GM21786 (cell line): ENCODE data around the gene FCER2.
"Not testable (repeated sequence)": the region's sequence is repeated elsewhere in the genome, so short reads cannot be mapped to it uniquely, and the experiment has no call there.

Source experiments
- ATAC-seq: cut with Tn5 transposase; IDR thresholded peaks from one replicate; pipeline ENCODE4 v1.9.1; 2021; ENCODE audit not compliant: unreplicated experiment

Gene FCER2

DNA sequence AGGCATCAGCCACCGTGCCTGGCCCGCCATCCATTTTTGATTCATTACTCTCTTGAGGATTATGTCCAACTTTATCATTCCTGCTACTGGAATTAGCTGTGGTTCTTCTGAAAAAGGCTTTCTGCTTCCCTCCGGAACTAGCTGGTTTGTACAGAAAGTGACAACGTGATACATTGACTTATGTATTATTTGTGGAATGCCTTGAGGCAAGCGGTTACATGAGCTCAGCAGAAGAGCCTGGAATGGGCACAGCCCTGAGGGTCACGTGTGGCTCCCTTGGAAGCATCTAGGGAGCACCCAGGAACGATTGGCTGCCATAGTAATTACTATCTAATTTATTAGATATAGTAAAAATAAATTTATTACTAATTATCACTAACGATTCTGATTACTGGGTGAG is 47.5 kb downstream of the FCER2 start:
- no peak for ATAC-seq

DNA sequence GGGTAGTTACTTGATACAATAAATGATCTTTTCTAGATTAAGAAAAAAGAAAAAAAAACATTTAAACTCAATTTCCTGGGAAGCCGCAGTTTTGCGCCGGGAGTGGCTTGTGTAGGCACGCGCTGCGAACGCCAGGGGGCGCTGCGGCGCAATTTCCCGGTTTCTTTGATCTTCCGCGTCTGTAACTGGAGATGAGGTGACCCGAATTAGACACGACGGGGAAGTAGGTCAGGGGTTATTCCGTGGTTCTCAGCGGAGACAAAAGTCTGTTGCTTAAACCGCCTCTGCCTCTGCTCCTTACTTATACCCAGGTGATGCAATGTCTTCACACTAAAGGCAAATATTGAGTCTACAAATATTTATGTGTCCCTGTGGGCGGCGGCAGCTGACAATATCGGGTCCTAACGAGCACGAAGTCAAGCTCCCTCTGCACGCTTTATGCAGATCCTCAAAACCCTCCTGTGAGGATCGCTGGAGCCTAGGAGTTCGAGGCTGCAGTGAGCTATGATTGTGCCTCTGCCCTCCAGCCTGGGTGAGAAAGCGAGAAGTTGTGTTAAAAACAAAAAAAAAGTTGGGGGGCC is 49.8 kb downstream of the FCER2 start:
- ATAC-seq, result no peak

DNA sequence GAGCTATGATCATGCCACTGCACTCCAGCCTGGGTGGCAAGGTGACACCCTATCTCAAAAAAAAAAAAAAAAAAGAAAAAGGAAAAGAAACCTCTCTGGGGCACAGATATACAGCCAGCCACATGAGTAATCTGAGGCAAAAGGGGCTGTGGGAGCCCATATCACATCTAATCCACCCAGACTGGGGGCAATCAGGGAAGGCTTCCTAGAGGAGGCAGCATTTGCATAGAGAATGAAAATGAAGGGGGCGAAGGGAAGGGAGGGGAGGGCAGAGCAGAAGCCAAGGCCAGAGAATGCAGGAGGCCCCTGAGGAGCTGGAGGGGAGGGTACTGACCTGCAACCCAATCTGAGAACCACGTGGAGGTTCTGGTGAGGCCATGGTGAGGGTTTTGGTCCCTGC is 51.8 kb downstream of the FCER2 start:
- no peak for ATAC-seq

DNA sequence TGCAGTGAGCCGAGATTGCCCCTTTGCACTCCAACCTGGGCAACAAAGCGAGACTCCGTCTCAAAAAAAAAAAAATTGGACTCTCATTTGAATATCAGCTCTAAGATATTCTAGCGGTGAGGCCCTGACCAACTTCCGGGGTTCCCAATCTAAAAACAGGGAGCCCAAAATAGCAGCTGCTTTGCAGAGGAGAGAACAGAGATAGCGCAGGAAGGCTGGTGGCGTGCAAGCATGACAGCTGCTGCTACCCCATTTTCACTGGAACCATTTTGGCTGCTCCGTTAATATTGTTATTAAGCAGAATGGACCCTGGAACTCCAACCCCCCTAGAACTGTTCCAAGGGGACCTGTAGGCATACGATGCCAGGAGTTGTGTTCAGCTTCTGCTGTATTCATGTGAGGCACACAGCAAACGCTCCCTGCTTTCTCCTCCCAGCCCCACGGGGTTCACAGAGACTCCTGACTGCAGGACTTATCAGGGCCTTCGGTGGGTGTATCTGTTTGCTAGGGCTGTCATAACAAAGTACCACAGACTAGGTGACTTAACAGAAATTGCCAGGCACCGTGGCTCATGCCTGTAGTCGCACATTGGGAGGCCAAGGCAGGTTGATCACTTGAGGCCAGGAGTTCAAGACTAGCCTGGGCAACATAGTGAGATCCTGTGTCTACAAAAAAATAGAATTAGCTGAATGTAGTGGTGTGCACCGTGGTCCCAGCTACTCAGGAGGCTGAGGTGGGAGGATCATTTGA is 53.5 kb downstream of the FCER2 start:
- ATAC-seq, result no peak

DNA sequence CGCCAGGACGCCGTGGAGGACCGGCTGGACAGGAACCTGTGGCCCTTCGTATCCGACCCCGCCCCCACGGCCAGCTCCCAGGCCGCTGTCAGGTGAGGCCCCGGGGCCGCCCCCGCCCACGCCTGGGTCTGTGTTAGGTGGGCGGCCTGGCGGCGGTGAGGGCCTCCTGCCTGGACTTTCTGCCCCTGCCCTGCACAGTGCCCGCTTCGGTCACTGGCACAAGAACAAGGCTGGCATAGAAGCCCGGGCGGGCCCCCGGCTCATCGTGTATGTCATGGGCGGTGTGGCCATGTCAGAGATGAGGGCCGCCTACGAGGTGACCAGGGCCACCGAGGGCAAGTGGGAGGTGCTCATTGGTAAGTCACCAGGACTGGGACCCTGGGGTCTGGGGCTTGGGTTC is 54.8 kb downstream of the FCER2 start:
- ATAC-seq, result no peak

DNA sequence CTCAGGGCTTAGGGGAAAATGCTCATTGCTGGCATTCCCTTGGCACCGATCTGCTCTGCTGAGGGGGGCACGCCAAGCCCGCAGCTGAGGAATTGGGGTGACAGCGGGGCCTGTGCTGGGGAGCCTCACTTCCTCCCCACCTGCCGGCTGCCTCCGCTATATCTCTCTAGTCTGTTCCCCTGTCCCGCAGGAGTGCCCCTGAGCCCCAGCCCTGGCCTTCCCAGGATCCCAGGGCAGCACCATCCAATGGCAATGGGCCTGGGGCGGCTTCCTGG is 55.6 kb downstream of the FCER2 start:
- no peak for ATAC-seq

DNA sequence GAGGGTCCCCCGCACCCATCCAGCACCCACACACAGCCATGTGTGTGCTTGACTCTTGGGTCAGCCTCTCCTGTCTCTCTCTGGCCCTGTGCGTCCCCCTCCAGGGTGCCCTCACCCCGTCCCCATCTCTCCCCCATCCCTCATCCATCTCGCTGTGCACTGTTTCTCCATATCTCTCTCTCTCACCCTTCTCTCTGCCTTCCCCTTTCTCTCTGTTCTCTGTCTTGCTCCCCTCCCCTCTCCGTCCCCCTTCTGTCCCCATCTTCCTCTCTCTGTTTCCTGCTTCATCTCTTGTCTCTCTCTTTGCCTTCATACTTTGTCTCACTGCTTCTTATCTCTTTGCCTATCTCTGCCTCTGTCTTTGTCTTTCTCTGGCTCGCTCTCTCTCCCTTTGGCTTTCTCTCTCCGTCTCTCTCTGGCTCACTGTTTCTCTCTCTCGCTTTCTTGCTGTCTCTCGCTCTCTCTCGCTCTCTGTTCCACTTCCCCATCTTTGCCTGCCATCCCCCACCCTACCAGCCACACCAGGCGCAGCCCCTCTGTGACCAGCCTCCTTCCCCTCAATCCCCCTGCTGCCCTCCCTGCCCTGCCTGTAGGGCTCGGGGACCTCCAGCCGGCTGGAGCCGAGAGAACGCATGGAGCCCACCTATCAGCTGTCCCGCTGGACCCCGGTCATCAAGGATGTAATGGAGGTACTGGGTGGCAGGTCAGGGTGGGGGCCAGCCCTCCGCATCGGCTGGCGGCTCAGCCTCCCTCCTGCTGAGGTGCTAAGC is 56.1 kb downstream of the FCER2 start:
- ATAC-seq, result no peak

DNA sequence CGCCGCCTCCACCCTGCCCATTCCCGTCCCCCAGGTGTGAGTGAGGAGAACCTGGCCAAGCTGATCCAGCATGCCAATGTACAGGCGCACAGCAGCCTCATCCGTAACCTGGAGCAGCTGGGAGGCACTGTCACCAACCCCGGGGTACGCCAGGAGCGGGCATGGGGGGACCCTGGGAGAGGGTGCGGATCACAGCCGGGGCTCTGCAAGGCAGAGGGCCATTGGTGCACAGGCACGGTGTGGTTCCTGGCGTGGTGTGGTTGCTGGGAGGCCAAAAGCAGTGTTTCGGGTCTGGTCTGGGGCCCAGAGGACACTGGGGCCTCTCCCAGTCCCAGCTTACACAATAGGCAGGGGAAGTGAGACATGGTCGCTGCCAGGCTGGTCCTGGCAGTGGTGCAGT is 56.8 kb downstream of the FCER2 start:
- ATAC-seq, result no peak

DNA sequence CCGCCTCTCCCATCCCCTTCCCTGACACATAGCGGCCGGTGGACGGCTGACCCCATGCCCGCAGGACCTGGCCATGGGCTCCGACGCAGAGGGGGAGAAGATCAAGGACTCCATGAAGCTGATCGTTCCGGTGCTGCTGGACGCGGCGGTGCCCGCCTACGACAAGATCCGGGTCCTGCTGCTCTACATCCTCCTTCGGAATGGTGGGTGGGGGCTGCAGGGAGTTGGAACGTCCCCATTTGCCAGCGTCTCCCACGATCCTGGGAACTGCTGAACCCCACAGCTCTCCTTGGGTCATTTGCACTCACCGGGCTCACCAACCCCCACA is 57.4 kb downstream of the FCER2 start:
- ATAC-seq, result no peak

DNA sequence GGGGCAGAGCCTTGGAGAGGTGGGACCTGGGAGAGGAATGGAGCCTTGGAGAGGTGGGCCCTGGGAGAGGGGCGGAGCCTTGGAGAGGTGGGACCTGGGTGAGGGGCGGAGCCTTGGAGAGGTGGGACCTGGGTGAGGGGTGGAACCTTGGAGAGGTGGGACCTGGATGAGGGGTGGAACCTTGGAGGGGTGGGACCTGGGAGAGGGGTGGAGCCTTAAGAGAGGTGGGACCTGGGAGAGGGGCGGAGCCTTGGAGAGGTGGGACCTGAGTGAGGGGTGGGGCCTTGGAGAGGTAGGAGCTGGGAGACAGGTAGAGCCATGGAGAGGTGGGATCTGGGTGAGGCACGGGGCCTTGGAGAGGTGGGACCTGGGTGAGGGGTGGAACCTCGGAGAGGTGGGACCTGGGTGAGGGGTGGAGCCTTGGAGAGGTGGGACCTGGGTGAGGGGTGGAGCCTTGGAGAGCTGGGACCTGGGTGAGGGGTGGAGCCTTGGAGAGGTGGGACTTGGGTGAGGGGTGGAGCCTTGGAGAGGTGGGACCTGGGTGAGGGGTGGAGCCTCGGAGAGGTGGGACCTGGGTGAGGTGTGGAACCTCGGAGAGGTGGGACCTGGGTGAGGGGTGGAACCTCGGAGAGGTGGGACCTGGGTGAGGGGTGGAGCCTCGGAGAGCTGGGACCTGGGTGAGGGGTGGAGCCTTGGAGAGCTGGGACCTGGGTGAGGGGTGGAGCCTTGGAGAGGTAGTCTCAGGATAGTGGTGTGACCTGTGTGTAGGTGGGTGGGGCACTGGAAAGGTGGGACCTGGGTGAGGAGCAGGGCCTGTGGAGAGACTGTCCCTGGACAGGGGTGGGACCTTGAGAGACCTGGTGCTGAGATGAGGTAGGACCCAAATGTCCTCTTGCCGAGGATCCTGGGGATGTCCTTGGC is 58.0 kb downstream of the FCER2 start:
- ATAC-seq, result not testable (repeated sequence)

DNA sequence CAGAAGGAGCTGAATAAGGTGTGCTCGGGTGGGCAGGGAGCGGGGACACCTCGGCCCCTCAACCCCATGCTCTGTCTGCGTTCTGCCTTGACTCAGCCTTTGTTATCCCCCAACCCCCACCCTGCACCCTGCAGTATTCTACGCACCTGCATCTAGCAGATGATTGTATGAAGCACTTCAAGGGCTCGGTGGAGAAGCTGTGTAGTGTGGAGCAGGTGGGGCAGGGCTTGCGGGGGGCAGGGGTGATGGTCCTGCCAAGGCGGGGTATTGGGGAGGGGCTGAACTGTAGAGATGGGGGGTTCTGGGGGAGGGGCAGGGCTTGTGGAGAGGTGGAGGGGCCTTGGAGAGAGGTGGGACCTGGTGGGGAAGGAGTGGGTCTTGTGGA is 58.9 kb downstream of the FCER2 start:
- no peak for ATAC-seq

DNA sequence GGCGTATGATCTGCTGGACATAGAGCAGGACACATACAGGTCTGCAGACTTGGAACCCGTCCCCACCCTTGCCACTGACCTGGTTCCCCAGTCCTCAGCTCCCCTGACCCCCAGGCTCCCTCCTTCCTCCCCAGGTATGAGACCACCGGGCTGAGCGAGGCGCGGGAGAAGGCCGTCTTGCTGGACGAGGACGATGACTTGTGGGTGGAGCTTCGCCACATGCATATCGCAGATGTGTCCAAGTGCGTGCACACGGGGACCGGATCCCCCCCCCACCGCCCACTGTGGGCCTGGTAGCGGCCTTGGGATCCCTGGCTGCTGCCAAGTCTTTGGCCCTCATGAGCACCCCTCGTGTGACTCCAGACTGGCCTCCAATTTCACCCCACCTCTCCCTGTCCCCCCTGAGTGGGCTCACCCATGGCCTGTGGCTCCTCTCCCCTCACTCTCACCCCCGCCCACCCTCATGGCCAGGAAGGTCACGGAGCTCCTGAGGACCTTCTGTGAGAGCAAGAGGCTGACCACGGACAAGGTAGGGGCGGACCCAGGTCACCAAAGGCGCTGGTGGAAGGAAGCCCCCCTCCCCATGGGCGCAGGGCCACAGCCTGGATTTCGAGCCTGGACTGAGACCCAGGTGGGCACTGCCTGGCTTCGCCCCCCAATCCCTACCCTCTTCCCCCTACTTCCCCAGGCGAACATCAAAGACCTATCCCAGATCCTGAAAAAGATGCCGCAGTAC is 59.5 kb downstream of the FCER2 start:
- ATAC-seq, result no peak

DNA sequence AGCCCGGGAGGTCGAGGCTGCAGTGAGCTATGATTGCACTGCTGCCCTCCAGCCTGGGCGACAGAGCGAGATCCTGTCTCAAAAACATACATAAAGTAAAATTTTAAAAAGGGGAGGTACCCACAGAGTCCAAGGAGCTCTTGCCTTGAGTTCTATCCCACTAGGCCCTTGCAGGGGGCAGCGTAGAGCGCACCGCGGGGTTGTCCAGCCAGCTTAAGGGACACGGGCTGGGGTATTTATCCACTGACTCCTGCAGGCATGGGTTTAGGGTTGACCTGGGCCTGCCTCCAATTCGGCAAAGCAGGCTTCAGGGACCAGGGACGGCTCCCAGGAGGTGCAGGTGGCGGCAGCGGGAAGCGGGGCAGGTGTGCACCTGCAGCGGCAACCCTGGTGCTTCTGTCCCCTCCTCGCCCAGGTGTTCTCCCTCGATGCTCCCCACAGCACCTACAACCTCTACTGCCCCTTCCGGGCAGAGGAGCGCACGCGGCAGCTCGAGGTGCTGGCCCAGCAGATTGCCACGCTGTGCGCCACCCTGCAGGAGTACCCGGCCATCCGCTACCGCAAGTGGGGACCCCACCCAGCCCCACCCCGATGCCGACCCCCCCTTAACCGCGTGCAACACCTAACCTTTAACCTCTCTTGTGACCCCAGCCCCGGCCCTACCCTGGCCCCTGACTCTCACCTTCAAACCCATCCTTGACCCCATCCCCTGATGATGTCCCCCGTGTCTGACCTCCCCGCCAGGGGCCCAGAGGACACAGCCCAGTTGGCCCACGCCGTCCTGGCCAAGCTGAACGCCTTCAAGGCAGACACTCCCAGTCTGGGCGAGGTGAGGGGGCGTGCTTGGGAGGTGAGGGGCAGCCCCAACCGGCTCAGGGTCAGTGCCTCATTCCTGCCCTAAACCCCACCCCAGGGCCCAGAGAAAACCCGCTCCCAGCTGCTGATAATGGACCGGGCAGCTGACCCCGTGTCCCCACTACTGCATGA is 60.3 kb downstream of the FCER2 start:
- no peak for ATAC-seq

DNA sequence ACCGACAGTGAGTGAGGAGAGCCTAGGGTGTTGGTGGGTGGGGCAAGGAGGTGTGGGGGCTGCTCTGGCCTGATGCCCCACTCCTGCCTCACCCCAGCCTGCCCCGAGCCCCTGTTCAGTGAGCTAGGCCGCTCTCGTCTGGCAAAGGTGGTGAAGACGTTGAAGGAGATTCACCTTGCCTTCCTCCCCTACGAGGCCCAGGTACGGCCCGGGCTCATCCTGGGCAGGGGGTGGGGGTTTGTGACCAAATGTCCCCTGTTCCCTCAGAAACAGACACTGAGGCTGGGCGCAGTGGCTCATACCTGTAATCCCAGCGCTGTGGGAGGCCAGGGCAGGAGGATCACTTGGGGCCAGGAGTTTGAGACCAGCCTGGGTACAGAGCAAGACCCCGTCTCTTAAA is 61.1 kb downstream of the FCER2 start:
- no peak for ATAC-seq

DNA sequence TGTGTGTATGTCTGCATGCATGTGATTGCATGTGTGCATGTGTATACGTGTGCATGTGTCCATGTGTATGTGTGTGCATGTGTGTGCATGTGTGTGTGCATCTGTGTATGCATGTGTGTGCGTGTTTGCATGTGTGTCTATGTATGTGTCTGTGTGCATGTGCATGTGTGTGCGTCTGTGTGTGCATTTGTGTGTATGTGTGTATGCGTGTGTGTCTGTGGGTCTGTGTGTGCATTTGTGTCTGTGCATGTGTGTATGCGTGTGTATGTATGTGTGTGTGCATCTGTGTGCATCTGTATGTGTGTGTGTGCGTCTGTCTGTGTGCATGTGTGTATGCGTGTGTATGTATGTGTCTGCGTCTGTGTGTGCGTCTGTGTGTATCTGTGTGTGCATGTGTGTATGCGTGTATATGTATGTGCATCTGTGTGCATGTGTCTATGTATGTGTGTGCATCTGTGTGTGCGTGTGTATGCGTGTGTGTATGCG is 62.0 kb downstream of the FCER2 start:
- no peak for ATAC-seq

DNA sequence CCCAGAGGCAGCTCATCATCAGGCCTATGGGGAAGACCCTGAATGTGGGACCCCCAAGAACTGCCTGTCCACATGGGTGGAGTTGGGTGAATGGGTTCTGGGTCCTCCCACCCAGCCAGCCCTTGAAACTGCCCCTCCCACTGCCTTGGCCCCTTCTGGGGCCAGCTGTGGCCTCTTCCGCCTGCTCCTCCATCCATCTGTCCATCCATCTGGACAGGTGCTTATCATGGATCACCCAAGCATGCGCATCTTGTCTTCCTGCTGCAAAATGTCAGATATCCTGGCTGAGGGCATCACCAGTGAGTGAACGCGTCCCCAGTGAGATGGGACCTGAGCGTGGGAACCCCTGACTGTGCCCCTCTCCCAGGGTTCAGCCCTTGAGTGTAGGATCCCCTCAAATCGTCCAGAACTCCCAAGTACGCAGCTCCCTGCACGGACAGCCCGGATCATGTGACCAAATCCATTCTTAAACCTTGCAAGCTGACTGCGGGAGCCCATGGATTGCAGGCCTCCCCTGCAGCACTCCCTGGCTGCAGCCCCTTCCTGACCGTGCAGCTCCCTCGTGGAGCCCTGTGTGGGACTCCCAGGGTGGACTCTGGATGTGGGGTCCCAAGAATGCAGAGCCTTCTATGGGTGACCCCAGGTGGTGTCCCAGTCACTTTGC is 63.0 kb downstream of the FCER2 start:
- ATAC-seq, result no peak
